Gastroesophageal sphincter (tissue), 4 donors: ENCODE data around the gene TSPAN4. TPM values are rescaled to one million over a fixed set of nuclear protein-coding genes. Genes with fewer than 3 reads are reported as not detected.
A peak's percentile ranks its signal among the peaks of the same experiment; 100 is the strongest.

Experiments
- ATAC-seq: fragments of 150-250 bp; one replicate; pipeline ENCODE4 v1.9.1; 2016; ENCODE audit warnings: mild to moderate bottlenecking, moderate library complexity
- H3K27ac ChIP-seq, 4 donors: fragments of 200-600 bp; sonication (generic) in 3 of 4; 1 replicate in 3 of 4; 2 replicates in 1 of 4; pipeline ENCODE4 v1.5.1; 2016 to 2019
- H3K27me3 ChIP-seq: fragments of 200-600 bp; sonication (generic); one replicate; pipeline ENCODE4 v1.5.1; 2019
- H3K36me3 ChIP-seq, 2 donors: fragments of 200-600 bp; sonication (generic); one replicate each; pipeline ENCODE4 v1.5.1; 2019; ENCODE audit warnings: control low read depth in 1 of 2
- H3K4me1 ChIP-seq, 3 donors: fragments of 200-600 bp; sonication (generic); 1 replicate in 2 of 3; 2 replicates in 1 of 3; pipeline ENCODE4 v1.5.1; 2016 to 2019; ENCODE audit warnings: control low read depth in 2 of 3
- H3K4me3 ChIP-seq, 2 donors: fragments of 200-600 bp; sonication (generic); one replicate each; pipeline ENCODE4 v1.5.1; 2019; ENCODE audit warnings: mild to moderate bottlenecking in 1 of 2, moderate library complexity in 1 of 2
- H3K9me3 ChIP-seq, 3 donors: fragments of 200-600 bp; sonication (generic); one replicate each; pipeline ENCODE4 v1.5.1; 2017 to 2019; ENCODE audit warnings: control low read depth in 2 of 3
- CTCF ChIP-seq, 4 experiments: fragments of 200-600 bp in 2 of 4; fragments of 450-650 bp in 2 of 4; sonication (generic) in 1 of 4; IDR thresholded peaks; one replicate each; pipeline ENCODE4 v1.5.1; 2017 to 2019; ENCODE audit warnings: antibody characterized with exemption in 4 of 4, mild to moderate bottlenecking in 2 of 4, moderate library complexity in 2 of 4
- EP300 ChIP-seq: sonication (generic); formaldehyde crosslinking; IDR thresholded peaks from one replicate; pipeline ENCODE4 v1.6.1; 2017; ENCODE audit warnings: antibody characterized with exemption, mild to moderate bottlenecking
- POLR2A ChIP-seq, 2 donors: fragments of 450-650 bp; IDR thresholded peaks; one replicate each; pipeline ENCODE4 v1.6.1; 2017; ENCODE audit warnings: antibody characterized with exemption in 2 of 2, mild to moderate bottlenecking in 2 of 2, moderate library complexity in 1 of 2
- POLR2AphosphoS5 ChIP-seq: sonication (generic); formaldehyde crosslinking; IDR thresholded peaks from one replicate; pipeline ENCODE4 v1.6.1; 2017; ENCODE audit warnings: antibody characterized with exemption
- WGBS, 2 donors: methylation state at CpG; one replicate each; pipeline ENCODE4 v1.1.5; 2018; ENCODE audit warnings: low coverage in 1 of 2; 5-methylcytosine and 5-hydroxymethylcytosine counted together
- total RNA-seq, 4 donors: library from RNA; depleted of rRNA; stranded (reverse); fragments of >200 nt; gene quantifications; one replicate each; pipeline ENCODE4 v1.1.0, GENCODE V29; 2016

The TSPAN4 gene
- total RNA-seq, 4 donors from 2014 or later, result 66.5 to 115 (median 112) TPM

- no peak for ATAC-seq
- no peaks in the 10 kb centered on the region for H3K9me3 ChIP-seq
- H3K27me3 ChIP-seq, result no peaks in the 10 kb centered on the region
- no peak overlapping the region for H3K27ac ChIP-seq
- H3K4me1 ChIP-seq, result peaks cover 0 to 33% (median 10%) of the 10 kb centered on the region in 3 donors
- TF ChIP-seq EP300 (no peak), POLR2AphosphoS5 (no peak), POLR2A (IDR thresholded peaks at IDR 0.05) (no peak), CTCF (IDR thresholded peaks at IDR 0.05) (no peak)
- H3K36me3 ChIP-seq, result peaks cover 0 to 52% of the 10 kb centered on the region in 2 donors
- no CpG with 5 or more reads among the region's 2 CpGs for WGBS, 2 donors
- H3K4me3 ChIP-seq, result no peak overlapping the region
These were observed 65.0 kb downstream of the TSPAN4 start for GRCh38 chr11:907668-908067.

DNA sequence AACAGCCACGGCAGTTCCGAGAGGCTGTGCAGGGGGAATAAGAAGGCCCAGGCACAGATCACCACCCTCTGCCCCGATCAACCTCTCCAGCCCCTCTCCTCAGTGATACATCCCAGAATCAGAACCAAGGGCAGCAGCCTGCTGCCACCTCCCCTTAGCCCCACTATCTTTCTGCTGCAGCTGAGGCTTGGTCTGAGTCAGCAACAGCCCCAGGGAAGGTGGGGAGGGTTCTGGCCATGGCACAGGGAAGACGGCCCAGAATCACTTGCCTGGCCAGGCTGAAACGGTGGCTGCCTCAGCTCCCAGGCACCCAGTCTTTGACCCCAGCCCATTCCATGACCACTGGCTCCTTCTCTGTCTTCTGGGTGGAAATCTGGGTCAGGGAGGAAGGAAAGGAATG, 65.6 kb downstream of the TSPAN4 start:
- no peak for ATAC-seq
- H3K27ac ChIP-seq, result no peak overlapping the region
- peaks cover 0 to 46% of the 10 kb centered on the region in 2 donors for H3K36me3 ChIP-seq
- WGBS, 2 donors, result 93% methylated on average over 3 of the region's 5 CpGs; no CpG with 5 or more reads in 1 of the 2 donors
- TF ChIP-seq CTCF (IDR thresholded peaks at IDR 0.05) (no peak), POLR2AphosphoS5 (no peak), EP300 (no peak), POLR2A (IDR thresholded peaks at IDR 0.05) (no peak)
- H3K4me1 ChIP-seq, result peaks cover 0 to 33% (median 10%) of the 10 kb centered on the region in 3 donors
- no peaks in the 10 kb centered on the region for H3K27me3 ChIP-seq
- H3K4me3 ChIP-seq, result no peak overlapping the region
- H3K9me3 ChIP-seq, result no peaks in the 10 kb centered on the region

GRCh38 chr11:909406-909805, 66.8 kb downstream of the TSPAN4 start:
- TF ChIP-seq CTCF (IDR thresholded peaks at IDR 0.05) (no peak), POLR2A (IDR thresholded peaks at IDR 0.05) (no peak), EP300 (no peak), POLR2AphosphoS5 (no peak)
- Histone ChIP-seq H3K27ac (no peak overlapping the region), H3K36me3 (peaks cover 0 to 35% of the 10 kb centered on the region in 2 donors), H3K9me3 (no peaks in the 10 kb centered on the region), H3K27me3 (no peaks in the 10 kb centered on the region), H3K4me1 (peaks cover 0 to 33% (median 10%) of the 10 kb centered on the region in 3 donors), H3K4me3 (no peak overlapping the region)
- ATAC-seq, result no peak
- 81 to 93% methylated on average over 6 to 9 of the region's 11 CpGs for WGBS, 2 donors

DNA sequence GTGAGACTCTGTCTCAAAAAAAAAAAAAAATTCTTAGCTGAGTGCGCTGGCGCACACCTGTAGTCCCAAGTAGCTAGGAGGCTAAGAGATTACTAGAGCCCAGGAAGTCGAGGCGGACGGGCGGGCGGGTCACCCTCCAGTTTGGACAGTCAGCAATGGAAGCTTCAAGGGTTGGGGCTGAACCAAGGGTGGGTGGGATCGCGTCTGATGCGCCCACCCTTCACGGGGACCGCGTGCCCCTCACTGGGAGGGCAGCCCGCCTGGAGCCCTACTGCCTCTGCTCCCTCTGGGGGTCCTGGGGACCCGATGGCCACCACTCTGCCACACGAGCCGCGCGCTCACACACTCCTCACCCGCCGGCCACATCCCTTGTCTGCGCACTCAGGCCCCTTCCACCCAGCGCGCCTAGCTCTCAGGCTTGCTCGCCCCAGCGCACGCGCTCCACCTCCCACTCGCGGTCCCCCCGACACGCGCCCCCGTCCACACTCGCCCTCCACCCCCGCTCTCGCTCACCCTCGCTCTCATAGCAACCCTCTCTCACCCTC, 67.5 kb downstream of the TSPAN4 start:
- Histone ChIP-seq H3K27me3 (no peaks in the 10 kb centered on the region), H3K4me1 (peaks cover 0 to 33% (median 10%) of the 10 kb centered on the region in 3 donors), H3K4me3 (peak overlapping the region; percentile 61 to 96), H3K9me3 (no peaks in the 10 kb centered on the region), H3K27ac (peak overlapping the region in 3 of 4 donors; percentile 95), H3K36me3 (peaks cover 0 to 28% of the 10 kb centered on the region in 2 donors)
- WGBS, 2 donors, result 5 to 6% methylated on average over 7 to 24 of the region's 38 CpGs
- TF ChIP-seq POLR2AphosphoS5 (no peak), EP300 (no peak), POLR2A (IDR thresholded peaks at IDR 0.05) (no peak), CTCF (IDR thresholded peaks at IDR 0.05) (no peak)
- no peak for ATAC-seq

GRCh38 chr11:910589-911030, 68.0 kb downstream of the TSPAN4 start, which contains the start of gene CHID1:
TSS of gene CHID1 (minus strand) at chr11:910810. CDS start at chr11:904816, 5,994 bp downstream.
- TF ChIP-seq POLR2AphosphoS5, result no peak
- TF ChIP-seq POLR2A (IDR thresholded peaks at IDR 0.05), result peak; percentile 36 to 45
- ATAC-seq, result peak; percentile 92
- no CpG with 5 or more reads among the region's 59 CpGs for whole genome bisulfite sequencing, 2 donors
- Histone ChIP-seq H3K27ac (peak within 1 kb of the TSS; percentile 44 to 95 (median 95)), H3K4me3 (peak within 1 kb of the TSS; percentile 61 to 96), H3K4me1 (peaks cover 0 to 33% (median 10%) of the 10 kb centered on the region in 3 donors), H3K9me3 (no peaks in the 10 kb centered on the region), H3K36me3 (peaks cover 0 to 27% of the 10 kb centered on the region in 2 donors), H3K27me3 (no peaks in the 10 kb centered on the region)
